OCI-LY7 (cell line): ENCODE results near the gene PTPRO. TPM values are rescaled to one million over a fixed set of nuclear protein-coding genes. Genes with fewer than 3 reads are reported as not detected.

Source experiments
- BruUV-seq: library from RNA; stranded (reverse); fragments of 400-500 nt; replicated peaks from 2 replicates; lab custom pipeline; 2021; lab: Mats Ljungman, UMichigan
- CTCF ChIA-PET: fragments of 300-600 bp; sonication (Branson Sonifier 250); formaldehyde crosslinking; loops from one replicate; lab custom pipeline; 2022; ENCODE audit warnings: antibody characterized with exemption; ENCODE audit not compliant: unreplicated experiment; lab: Charles Lee
- POLR2A ChIA-PET: fragments of 300-600 bp; sonication (Branson Sonifier 250); formaldehyde crosslinking; loops from one replicate; lab custom pipeline; 2022; ENCODE audit warnings: antibody characterized with exemption; lab: Charles Lee
- DNase-seq: peaks from one replicate; pipeline ENCODE4 v3.0.0-alpha.2; 2015; ENCODE audit warnings: low spot score
- H2AFZ ChIP-seq: fragments of 200-600 bp; sonication (generic), shearing (Covaris generic); 2 replicates; pipeline ENCODE4 v1.6.1; 2014; ENCODE audit warnings: mild to moderate bottlenecking, antibody characterized with exemption, low read length, moderate library complexity
- H3K27ac ChIP-seq: fragments of 200-600 bp; sonication (generic); 2 replicates; pipeline ENCODE4 v1.5.1; 2014; ENCODE audit warnings: mixed run types, low read depth, mild to moderate bottlenecking, moderate library complexity, low read length, inconsistent platforms; ENCODE audit not compliant: poor library complexity, severe bottlenecking
- H3K36me3 ChIP-seq: fragments of 200-600 bp; sonication (generic); 2 replicates; pipeline ENCODE4 v1.6.1; 2014; ENCODE audit warnings: mild to moderate bottlenecking, antibody characterized with exemption, low read length, moderate library complexity, mixed read lengths; ENCODE audit not compliant: insufficient read depth
- H3K4me1 ChIP-seq: fragments of 200-600 bp; sonication (generic); 2 replicates; pipeline ENCODE4 v1.5.1; 2014; ENCODE audit warnings: mild to moderate bottlenecking, low read length; ENCODE audit not compliant: insufficient read depth, poor library complexity, severe bottlenecking
- H3K4me2 ChIP-seq: fragments of 200-600 bp; sonication (generic); 2 replicates; pipeline ENCODE4 v1.6.1; 2014; ENCODE audit warnings: mild to moderate bottlenecking, low read length
- H3K4me3 ChIP-seq: fragments of 200-600 bp; sonication (generic); 2 replicates; pipeline ENCODE4 v1.5.1; 2014; ENCODE audit warnings: mild to moderate bottlenecking, low read depth, low read length; ENCODE audit not compliant: poor library complexity, severe bottlenecking
- H3K79me2 ChIP-seq: fragments of 200-600 bp; sonication (generic); 2 replicates; pipeline ENCODE4 v1.6.1; 2016; ENCODE audit warnings: low read depth, mild to moderate bottlenecking, low read length, moderate library complexity, mixed read lengths; ENCODE audit not compliant: insufficient read depth
- H3K9me2 ChIP-seq: fragments of 200-600 bp; sonication (generic); 2 replicates; pipeline ENCODE4 v1.6.1; 2016; ENCODE audit warnings: mild to moderate bottlenecking, low read length, mixed read lengths; ENCODE audit not compliant: insufficient read depth
- H3K9me3 ChIP-seq: fragments of 200-600 bp; sonication (generic); 2 replicates; pipeline ENCODE4 v1.6.1; 2014; ENCODE audit warnings: mild to moderate bottlenecking, mixed run types, low read length, mixed read lengths
- H4K20me1 ChIP-seq: fragments of 200-600 bp; sonication (generic); 2 replicates; pipeline ENCODE4 v1.6.1; 2014; ENCODE audit warnings: mild to moderate bottlenecking, antibody characterized with exemption, low read length, moderate library complexity, mixed read lengths; ENCODE audit not compliant: insufficient read depth
- CTCF ChIP-seq: fragments of 200-600 bp; sonication (generic); conservative IDR thresholded peaks from 2 replicates; pipeline ENCODE4 v1.5.1; 2014; ENCODE audit warnings: mild to moderate bottlenecking, antibody characterized with exemption, low read length, moderate library complexity, mixed read lengths
- EZH2phosphoT487 ChIP-seq: fragments of 200-600 bp; sonication (generic); IDR thresholded peaks from 2 replicates; pipeline ENCODE4 v1.6.1; 2018; ENCODE audit warnings: low read depth, borderline replicate concordance, mild to moderate bottlenecking, mixed run types, antibody characterized with exemption, low read length, moderate library complexity, mixed read lengths
- intact Hi-C: fragments of 100-400 bp; cut with micrococcal nuclease; formaldehyde crosslinking; loops from one replicate; pipeline ENCODE4 v1.10.0; 2022; ENCODE audit not compliant: unreplicated experiment
- total RNA-seq, 2 experiments: library from RNA; depleted of rRNA in 1 of 2; stranded (reverse); fragments of >200 nt in 1 of 2; shearing (Covaris generic) in 1 of 2; gene quantifications; 2 replicates each; pipeline ENCODE4 v1.2.3, GENCODE V29; 2014 to 2022

Gene PTPRO
- total RNA-seq, 2 experiments from 2014 or later: 0.06 to 0.23 TPM

GRCh38 chr12:15387772-15388171 is 65.5 kb downstream of the PTPRO start:
- no peaks in the 10 kb centered on the region for H3K9me3 ChIP-seq
- H2AFZ ChIP-seq: no peak overlapping the region
- no TSS peak for BruUV-seq
- TF ChIP-seq CTCF: no peak
- no peak for TF ChIP-seq EZH2phosphoT487
- ChIA-PET POLR2A (no interaction called here), CTCF (no interaction called here)
- no peaks in the 10 kb centered on the region for H3K36me3 ChIP-seq
- intact Hi-C loops: no loop called here
- no peak overlapping the region for H3K27ac ChIP-seq
- no peaks in the 10 kb centered on the region for H3K4me1 ChIP-seq
- H3K4me3 ChIP-seq: no peak overlapping the region
- H3K4me2 ChIP-seq: no peak overlapping the region
- DNase-seq: no peak
- H4K20me1 ChIP-seq: no peaks in the 10 kb centered on the region
- H3K79me2 ChIP-seq: no peaks in the 10 kb centered on the region
- no peaks in the 10 kb centered on the region for H3K9me2 ChIP-seq

GRCh38 chr12:15389561-15389960 is 67.3 kb downstream of the PTPRO start:
- no peak for DNase-seq
- TF ChIP-seq CTCF (no peak), EZH2phosphoT487 (no peak)
- Histone ChIP-seq H3K4me2 (no peak overlapping the region), H3K27ac (no peak overlapping the region), H3K4me1 (no peaks in the 10 kb centered on the region), H3K4me3 (no peak overlapping the region), H3K36me3 (no peaks in the 10 kb centered on the region), H2AFZ (no peak overlapping the region), H3K9me2 (no peaks in the 10 kb centered on the region), H3K9me3 (no peaks in the 10 kb centered on the region), H3K79me2 (no peaks in the 10 kb centered on the region), H4K20me1 (no peaks in the 10 kb centered on the region)
- no TSS peak for BruUV-seq
- ChIA-PET POLR2A (interaction anchor here (0.6 kb wide), 1 partner anchor 116 kb away, joined by 3 read pairs; no protein-coding TSS in a partner anchor), CTCF (no interaction called here)
- intact Hi-C loops: no loop called here

GRCh38 chr12:15393037-15393436 is 70.7 kb downstream of the PTPRO start:
- CTCF ChIA-PET: no interaction called here
- POLR2A ChIA-PET: interaction anchor here (0.7 kb wide), 1 partner anchor 203 kb away, joined by 3 read pairs; no protein-coding TSS in a partner anchor
- no peak overlapping the region for H2AFZ ChIP-seq

More at GRCh38 chr12:15393037-15393436, 70.7 kb downstream of the PTPRO start:
- Histone ChIP-seq H3K9me2 (no peaks in the 10 kb centered on the region), H3K36me3 (no peaks in the 10 kb centered on the region), H3K9me3 (no peaks in the 10 kb centered on the region), H3K27ac (no peak overlapping the region), H3K4me1 (no peaks in the 10 kb centered on the region), H3K79me2 (no peaks in the 10 kb centered on the region), H3K4me3 (no peak overlapping the region), H4K20me1 (no peaks in the 10 kb centered on the region), H3K4me2 (no peak overlapping the region)
- intact Hi-C loops: no loop called here
- no TSS peak for BruUV-seq
- TF ChIP-seq EZH2phosphoT487 (no peak), CTCF (no peak)
- DNase-seq: no peak
